Pancreas (tissue), 10 donors: Measurements from ENCODE around the gene DCST1. TPM values are rescaled to one million over a fixed set of nuclear protein-coding genes. Genes with fewer than 3 reads are reported as not detected.
A peak's percentile ranks its signal among the peaks of the same experiment; 100 is the strongest.

ENCODE experiments used
- ATAC-seq, 4 donors: fragments of 200-7000 bp; cut with Tn5 transposase; one replicate each; pipeline versions ENCODE4 v1.8.0 to v1.9.1; 2020; ENCODE audit warnings: mild to moderate bottlenecking in 4 of 4, moderate library complexity in 4 of 4
- DNase-seq, 6 donors: peaks; one replicate each; pipeline ENCODE4 v3.0.0-alpha.2; 2020
- FAIRE-seq: peaks from 2 replicates; lab custom pipeline; 2012; peaks lifted over from hg19 to GRCh38; lab: Jason Lieb, UNC
- H3K27ac ChIP-seq, 4 donors: fragments of 200-600 bp; sonication (generic); 1 replicate in 3 of 4; 2 replicates in 1 of 4; pipeline versions ENCODE4 v1.5.0 to v1.8.0; 2020
- H3K27me3 ChIP-seq, 4 donors: fragments of 200-600 bp; one replicate each; pipeline ENCODE4 v1.8.0; 2021
- H3K36me3 ChIP-seq, 3 donors: fragments of 200-600 bp; sonication (generic) in 1 of 3; one replicate each; pipeline versions ENCODE4 v1.5.0 to v1.8.0; 2020 to 2021
- H3K4me1 ChIP-seq, 3 donors: fragments of 200-600 bp; one replicate each; pipeline ENCODE4 v1.8.0; 2021
- H3K4me3 ChIP-seq, 4 donors: fragments of 200-600 bp; sonication (generic) in 2 of 4; one replicate each; pipeline versions ENCODE4 v1.5.0 to v1.8.0; 2020 to 2021
- H3K9me3 ChIP-seq, 4 donors: fragments of 200-600 bp; one replicate each; pipeline ENCODE4 v1.8.0; 2021
- WGBS, 2 donors: extraction: QIAGEN DNeasy Blood & Tissue Kit; methylation state at CpG; one replicate each; pipeline ENCODE4 v1.1.7; 2013; 5-methylcytosine and 5-hydroxymethylcytosine counted together
- intact Hi-C, 3 donors: fragments of 100-400 bp; cut with DNase I; formaldehyde crosslinking; loops; one replicate each; pipeline versions ENCODE4 v1.11.1 to v1.14.2; 2022
- polyA plus RNA-seq, 2 donors: library from polyadenylated mRNA; stranded (reverse); fragments of 200-250 nt; gene quantifications; one replicate each; pipeline ENCODE4 v1.2.3, GENCODE V29; 2013
- total RNA-seq, 6 donors: library from RNA; stranded (reverse); fragmentation: NEBNext Ultra II Directional in 4 of 6; extraction: Animal tissue kit (Norgen Biotek cat#: 25700) in 4 of 6; gene quantifications; one replicate each; pipeline versions ENCODE4 v1.2.1 to v1.2.4, GENCODE V29; 2021 to 2023
- TF ChIP-seq, protein P1 (sequence below), 4 donors: fragments of 200-600 bp; sonication (generic) in 3 of 4; IDR thresholded peaks; one replicate each; pipeline versions ENCODE4 v1.5.0 to v1.8.0; 2021; ENCODE audit warnings: antibody characterized with exemption in 4 of 4
- donor health status: healthy with polysubstance abuse.
- donor health status: DM: no; HTN: no; CAD: no; lungs with moderate emphysema.
- donor health status: DM: no; HTN: no; CAD: no.
- donor health status: control.
- donor health status: control.
- donor health status: Bipolar disorder and iron deficiency.
- donor health status: DM: yes; HTN: yes; CAD: no.
- donor health status: DM: no; HTN: no; CAD: no.
- donor health status: DM: no; HTN: no; CAD: no.
- donor health status: DM: yes; HTN: yes; CAD: no.

DCST1 gene
- total and polyA plus RNA-seq, 8 donors, result 0.14 TPM; not detected in 7

DNA sequence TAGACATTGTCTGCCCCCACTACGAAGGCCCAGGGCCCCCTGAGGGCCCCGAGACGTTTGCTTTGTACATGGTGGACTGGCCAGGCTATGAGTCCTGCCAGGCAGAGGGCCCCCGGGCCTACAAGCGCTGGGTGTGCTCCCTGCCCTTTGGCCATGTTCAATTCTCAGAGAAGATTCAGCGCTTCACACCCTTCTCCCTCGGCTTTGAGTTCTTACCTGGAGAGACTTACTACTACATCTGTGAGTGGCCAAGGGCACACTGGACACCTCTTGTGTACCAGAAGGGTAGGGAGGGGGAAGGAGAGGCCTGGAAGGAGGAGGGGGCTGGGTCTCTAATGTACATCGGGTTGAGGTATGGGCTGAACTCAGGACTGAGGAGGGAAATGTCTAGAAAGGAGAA lies 33.2 kb downstream of the DCST1 start:
- H3K4me3 ChIP-seq, result no peak overlapping the region

DNA sequence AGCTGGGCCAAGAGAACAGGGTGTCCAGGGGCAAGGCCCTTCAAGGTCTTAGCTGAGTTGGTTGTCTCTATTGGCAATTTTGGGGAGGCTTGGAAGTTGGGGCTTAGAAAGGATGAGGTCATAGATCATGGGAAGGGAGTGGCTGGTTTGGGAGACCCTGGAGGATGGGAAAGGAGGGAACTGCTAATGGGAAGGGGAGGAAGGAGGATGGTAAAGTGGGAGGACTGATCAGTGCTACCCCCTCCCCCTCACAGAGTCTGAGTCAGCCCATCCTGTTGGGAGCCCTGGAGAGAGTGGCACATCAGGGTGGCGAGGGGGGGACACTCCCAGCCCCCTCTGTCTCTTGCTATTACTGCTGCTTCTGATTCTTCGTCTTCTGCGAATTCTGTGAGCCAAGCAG lies 35.0 kb downstream of the DCST1 start:
- no peaks in the 10 kb centered on the region for H3K27me3 ChIP-seq
- no peak overlapping the region for H3K27ac ChIP-seq
- peaks cover 0 to 7% (median 6%) of the 10 kb centered on the region in 3 donors for H3K4me1 ChIP-seq
- H3K36me3 ChIP-seq, result no peaks in the 10 kb centered on the region
- H3K9me3 ChIP-seq, result no peaks in the 10 kb centered on the region
- no peak for DNase-seq
- FAIRE-seq, result no peak
- H3K4me3 ChIP-seq, result no peak overlapping the region
- ATAC-seq, result no peak
- TF ChIP-seq, protein P1, sequence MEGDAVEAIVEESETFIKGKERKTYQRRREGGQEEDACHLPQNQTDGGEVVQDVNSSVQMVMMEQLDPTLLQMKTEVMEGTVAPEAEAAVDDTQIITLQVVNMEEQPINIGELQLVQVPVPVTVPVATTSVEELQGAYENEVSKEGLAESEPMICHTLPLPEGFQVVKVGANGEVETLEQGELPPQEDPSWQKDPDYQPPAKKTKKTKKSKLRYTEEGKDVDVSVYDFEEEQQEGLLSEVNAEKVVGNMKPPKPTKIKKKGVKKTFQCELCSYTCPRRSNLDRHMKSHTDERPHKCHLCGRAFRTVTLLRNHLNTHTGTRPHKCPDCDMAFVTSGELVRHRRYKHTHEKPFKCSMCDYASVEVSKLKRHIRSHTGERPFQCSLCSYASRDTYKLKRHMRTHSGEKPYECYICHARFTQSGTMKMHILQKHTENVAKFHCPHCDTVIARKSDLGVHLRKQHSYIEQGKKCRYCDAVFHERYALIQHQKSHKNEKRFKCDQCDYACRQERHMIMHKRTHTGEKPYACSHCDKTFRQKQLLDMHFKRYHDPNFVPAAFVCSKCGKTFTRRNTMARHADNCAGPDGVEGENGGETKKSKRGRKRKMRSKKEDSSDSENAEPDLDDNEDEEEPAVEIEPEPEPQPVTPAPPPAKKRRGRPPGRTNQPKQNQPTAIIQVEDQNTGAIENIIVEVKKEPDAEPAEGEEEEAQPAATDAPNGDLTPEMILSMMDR (IDR thresholded peaks at IDR 0.05), result no peak
- WGBS, 2 donors, result 88 to 96% methylated on average over 3 of the region's 3 CpGs
- intact Hi-C loops, result no loop called here

More for the DNA sequence above, 33.2 kb downstream of the DCST1 start:
- DNase-seq (no peak), FAIRE-seq (no peak), ATAC-seq (no peak)
- intact Hi-C loops, result no loop called here
- H3K36me3 ChIP-seq, result no peaks in the 10 kb centered on the region
- H3K9me3 ChIP-seq, result no peaks in the 10 kb centered on the region
- TF ChIP-seq, protein P1 (IDR thresholded peaks at IDR 0.05), result no peak
- H3K4me1 ChIP-seq, result peaks cover 16 to 22% (median 21%) of the 10 kb centered on the region in 3 donors
- WGBS, 2 donors, result 81 to 87% methylated on average over 8 of the region's 8 CpGs
- H3K27me3 ChIP-seq, result no peaks in the 10 kb centered on the region
- H3K27ac ChIP-seq, result no peak overlapping the region

DNA sequence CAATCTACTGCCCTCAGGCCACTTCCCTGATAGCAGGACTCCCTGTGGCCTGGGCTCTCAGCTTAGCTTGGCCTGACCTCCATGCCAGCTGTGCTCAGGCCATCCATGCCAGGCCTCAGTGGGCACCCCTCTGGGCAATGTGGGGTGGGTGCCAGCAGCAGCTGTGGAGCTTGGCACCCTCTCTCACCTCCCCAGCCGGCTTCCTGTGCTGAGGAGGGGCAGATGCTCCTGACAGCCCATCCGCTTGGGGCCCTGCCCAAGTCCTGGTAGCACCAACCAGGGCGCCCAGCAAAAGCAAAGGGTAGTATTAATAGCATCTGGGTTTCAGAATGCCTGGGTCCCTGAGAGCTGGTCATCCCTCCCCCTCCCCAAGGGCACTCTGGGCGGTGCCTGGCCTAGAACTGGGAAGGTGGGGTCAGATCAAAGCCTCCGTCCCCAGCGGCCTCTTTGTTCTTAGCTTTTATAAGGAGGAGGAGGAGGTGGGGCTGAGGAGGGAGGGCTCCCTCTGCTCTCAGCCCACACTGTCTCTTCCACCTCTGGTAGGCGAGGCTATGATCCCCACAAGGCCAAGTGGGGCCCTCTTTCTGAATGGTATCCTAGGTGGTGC lies 36.0 kb downstream of the DCST1 start:
- no peak for FAIRE-seq
- peak in 1 of 6 donors; percentile 45 for DNase-seq
- ATAC-seq, result peak in 1 of 4 donors; percentile 14

DNA sequence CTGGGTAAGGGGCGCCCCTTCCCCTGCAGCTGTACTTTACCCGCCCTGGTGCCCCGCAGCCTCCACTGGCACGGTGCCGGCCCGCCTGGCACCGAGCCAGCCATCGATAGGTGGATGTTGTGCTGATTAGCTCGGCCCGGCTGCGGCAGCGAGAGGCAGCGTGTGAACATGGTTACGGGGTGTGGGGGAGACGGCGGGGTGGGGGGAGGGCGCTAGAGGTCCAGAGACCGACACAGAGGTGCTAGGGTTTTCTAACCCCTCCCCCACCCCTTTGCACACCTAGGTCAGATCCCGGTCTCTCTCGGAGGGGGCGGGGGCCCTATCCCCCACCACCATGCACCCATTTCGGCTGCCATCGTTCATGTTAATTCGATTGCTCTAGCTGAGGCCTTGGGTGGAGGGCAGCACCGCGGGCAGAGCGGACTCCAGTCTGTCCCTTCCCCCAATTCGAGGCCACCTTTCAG lies 36.6 kb downstream of the DCST1 start:
- Histone ChIP-seq H3K36me3 (no peaks in the 10 kb centered on the region), H3K27me3 (no peaks in the 10 kb centered on the region), H3K4me3 (peak overlapping the region in 1 of 4 donors; percentile 47), H3K9me3 (no peaks in the 10 kb centered on the region), H3K27ac (no peak overlapping the region), H3K4me1 (peaks cover 0 to 7% (median 0%) of the 10 kb centered on the region in 3 donors)
- peak in 1 of 4 donors; percentile 5 for ATAC-seq
- FAIRE-seq, result no peak
- TF ChIP-seq, protein P1 (IDR thresholded peaks at IDR 0.05), result no peak
- peak in 2 of 6 donors; percentile 64 to 69 for DNase-seq
- 12 to 17% methylated on average over 26 to 28 of the region's 28 CpGs for WGBS, 2 donors
- intact Hi-C loops, result no loop called here

More for the DNA sequence above, 36.0 kb downstream of the DCST1 start:
- H3K4me3 ChIP-seq, result no peak overlapping the region
- no peaks in the 10 kb centered on the region for H3K36me3 ChIP-seq
- H3K27ac ChIP-seq, result no peak overlapping the region
- TF ChIP-seq, protein P1 (IDR thresholded peaks at IDR 0.05), result no peak
- 69 to 75% methylated on average over 7 of the region's 7 CpGs for WGBS, 2 donors
- peaks cover 0 to 7% (median 5%) of the 10 kb centered on the region in 3 donors for H3K4me1 ChIP-seq
- H3K27me3 ChIP-seq, result no peaks in the 10 kb centered on the region
- no peaks in the 10 kb centered on the region for H3K9me3 ChIP-seq
- intact Hi-C loops, result no loop called here
